ENCODE results near the gene GK. TPM values are rescaled to one million over a fixed set of nuclear protein-coding genes. Genes with fewer than 3 reads are reported as not detected.

GK gene
- total and polyA plus RNA-seq, 9 of the 15 experiments (the other 6 are each of a cell fraction or from before 2014, with no cell fraction given): 8.0 to 15.7 (median 12.4) TPM

- Histone ChIP-seq H3K79me2 (ENCODE audit: control insufficient read depth, insufficient read depth, low read length) (no peaks in the 10 kb centered on the region; the same call in 1 of the 3 replicates), H3K27ac (ENCODE audit: extremely low read depth, low read depth, low read length) (no peak overlapping the region), H3K4me1 (replicated peaks in 1 of 2; ENCODE audit: control insufficient read depth in 2 of 2, insufficient read depth in 2 of 2, low read length in 2 of 2) (peaks cover 0 to 11% of the 10 kb centered on the region in 2 experiments; a peak in 2 of 5 replicates), H3K36me3 (ENCODE audit: control insufficient read depth, insufficient read depth, low read length) (no peaks in the 10 kb centered on the region), H3K9ac (ENCODE audit: insufficient read depth in 1 of 2, low read depth in 2 of 2, low read length in 2 of 2) (no peak overlapping the region), H4K20me1 (replicated peaks; ENCODE audit: control insufficient read depth, insufficient read depth, low read length) (no peaks in the 10 kb centered on the region), H3K9me3 (replicated peaks; ENCODE audit: control insufficient read depth, insufficient read depth, low read depth, low read length) (no peaks in the 10 kb centered on the region), H3K4me3 (no peak overlapping the region), H3K27me3 (ENCODE audit: control insufficient read depth in 2 of 2, insufficient read depth in 2 of 2, low read length in 2 of 2) (no peaks in the 10 kb centered on the region), H3K9me1 (ENCODE audit: control insufficient read depth, insufficient read depth, low read length) (no peaks in the 10 kb centered on the region), H3K4me2 (ENCODE audit: insufficient read depth, low read length) (no peak overlapping the region), H2AFZ (ENCODE audit: low read depth, low read length) (no peak overlapping the region)
- WGBS (ENCODE audit: insufficient coverage, low coverage, missing lambda C conversion rate): 84% methylated on average over 4 of the region's 6 CpGs
- DNase-seq (ENCODE audit: extremely low read depth in 1 of 4, low spot score in 3 of 4): no peak
- FAIRE-seq: no peak
- ATAC-seq: peak; percentile 36; the same call in 1 of the 3 replicates
- in situ Hi-C loops (cut with MboI): no loop called here
- no TSS peak for BruUV-seq (replicated peaks)
- intact Hi-C loops (cut with micrococcal nuclease): no loop called here
- ChIA-PET CTCF (ENCODE audit: low intra/inter-chr PET ratio) (no interaction called here), POLR2A (no interaction called here)
- TF ChIP-seq ZNF12 (CRISPR knock-in tag; IDR thresholded peaks at IDR 0.05) (no peak), PHF8 (IDR thresholded peaks at IDR 0.05; ENCODE audit: borderline replicate concordance, low read length) (no peak)
- TF ChIP-seq, protein P1, sequence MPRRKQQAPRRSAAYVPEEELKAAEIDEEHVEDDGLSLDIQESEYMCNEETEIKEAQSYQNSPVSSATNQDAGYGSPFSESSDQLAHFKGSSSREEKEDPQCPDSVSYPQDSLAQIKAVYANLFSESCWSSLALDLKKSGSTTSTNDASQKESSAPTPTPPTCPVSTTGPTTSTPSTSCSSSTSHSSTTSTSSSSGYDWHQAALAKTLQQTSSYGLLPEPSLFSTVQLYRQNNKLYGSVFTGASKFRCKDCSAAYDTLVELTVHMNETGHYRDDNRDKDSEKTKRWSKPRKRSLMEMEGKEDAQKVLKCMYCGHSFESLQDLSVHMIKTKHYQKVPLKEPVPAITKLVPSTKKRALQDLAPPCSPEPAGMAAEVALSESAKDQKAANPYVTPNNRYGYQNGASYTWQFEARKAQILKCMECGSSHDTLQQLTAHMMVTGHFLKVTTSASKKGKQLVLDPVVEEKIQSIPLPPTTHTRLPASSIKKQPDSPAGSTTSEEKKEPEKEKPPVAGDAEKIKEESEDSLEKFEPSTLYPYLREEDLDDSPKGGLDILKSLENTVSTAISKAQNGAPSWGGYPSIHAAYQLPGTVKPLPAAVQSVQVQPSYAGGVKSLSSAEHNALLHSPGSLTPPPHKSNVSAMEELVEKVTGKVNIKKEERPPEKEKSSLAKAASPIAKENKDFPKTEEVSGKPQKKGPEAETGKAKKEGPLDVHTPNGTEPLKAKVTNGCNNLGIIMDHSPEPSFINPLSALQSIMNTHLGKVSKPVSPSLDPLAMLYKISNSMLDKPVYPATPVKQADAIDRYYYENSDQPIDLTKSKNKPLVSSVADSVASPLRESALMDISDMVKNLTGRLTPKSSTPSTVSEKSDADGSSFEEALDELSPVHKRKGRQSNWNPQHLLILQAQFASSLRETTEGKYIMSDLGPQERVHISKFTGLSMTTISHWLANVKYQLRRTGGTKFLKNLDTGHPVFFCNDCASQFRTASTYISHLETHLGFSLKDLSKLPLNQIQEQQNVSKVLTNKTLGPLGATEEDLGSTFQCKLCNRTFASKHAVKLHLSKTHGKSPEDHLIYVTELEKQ (CRISPR knock-in tag; IDR thresholded peaks at IDR 0.05): no peak
Measured at GRCh38 chrX:30661228-30661627, 8.0 kb downstream of the GK start.

Data from K562 (cell line).